Fibroblast of lung (primary cell): ENCODE data around the gene ZNF140.

Experiments
- CTCF ChIP-seq, 2 donors: IDR thresholded peaks in 1 of 2; conservative IDR thresholded peaks in 1 of 2; 1 replicate in 1 of 2; 2 replicates in 1 of 2; pipeline ENCODE4 v1.5.1; 2011 to 2012; ENCODE audit warnings: low read length in 2 of 2, control low read depth in 1 of 2, inconsistent platforms in 1 of 2, low read depth in 1 of 2, mild to moderate bottlenecking in 1 of 2
- EZH2 ChIP-seq: IDR thresholded peaks from 2 replicates; pipeline ENCODE4 v1.5.1; 2012; ENCODE audit warnings: low read length, control low read depth, mild to moderate bottlenecking; ENCODE audit errors: missing control alignments

GRCh38 chr12:133120385-133121191 lies 39.9 kb downstream of the ZNF140 start:
- TF ChIP-seq CTCF (conservative IDR thresholded peaks at IDR 0.05 in 1 of 2, IDR thresholded peaks at IDR 0.05 in 1 of 2; ENCODE audit: low read depth in 1 of 2, low read length in 2 of 2) (no peak), EZH2 (no peak)
